ENCODE results near the gene CCP110. TPM values are rescaled to one million over a fixed set of nuclear protein-coding genes. Genes with fewer than 3 reads are reported as not detected.

CCP110 gene
- total and polyA plus RNA-seq, 2 experiments from 2014 or later = 10.7 to 20.9 TPM

DNA sequence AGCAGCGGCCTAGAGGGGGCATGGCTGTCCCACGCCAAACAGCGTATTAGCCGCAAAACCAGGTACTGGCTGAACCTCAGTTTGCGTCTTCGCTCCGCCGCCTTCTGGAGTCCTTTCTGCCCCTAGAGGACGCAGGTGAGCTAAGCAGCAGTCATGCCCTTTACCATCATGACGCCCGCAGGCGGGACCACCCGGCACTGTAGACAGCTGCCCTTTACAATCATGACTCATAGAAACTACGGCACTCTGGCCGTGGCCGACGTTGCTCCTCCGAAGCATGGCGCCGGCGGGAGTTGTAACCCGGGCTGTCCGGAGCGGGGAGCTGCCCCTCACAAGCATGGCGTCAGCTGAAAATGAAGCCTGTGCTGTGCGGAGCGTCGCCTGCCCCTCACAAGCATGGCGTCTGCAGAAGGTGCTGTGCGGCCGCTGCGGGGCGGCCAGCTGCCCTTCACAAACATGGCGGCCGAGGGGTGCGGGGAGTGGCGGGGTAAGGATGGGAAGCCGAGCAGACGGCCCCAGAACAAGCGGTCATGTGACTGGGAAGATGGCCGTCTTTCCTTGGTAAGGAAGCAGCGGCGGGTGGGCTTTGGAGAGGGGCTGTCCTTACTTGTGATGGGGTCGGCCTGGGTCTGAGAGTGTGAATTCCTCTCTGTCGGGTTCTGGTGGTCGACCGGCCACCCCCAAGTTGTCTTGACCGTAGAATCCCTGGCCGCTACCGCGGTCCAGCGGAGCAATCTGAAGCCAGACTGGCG is 31.6 kb downstream of the CCP110 start, which contains the start of gene VPS35L:
Gene VPS35L, plus strand, starts transcription at position 518 of the 752 bp plus-strand sequence. Its CDS starts 27 bp downstream, at position 545.
- Mint-ChIP-seq H3K4me1 (peaks cover 12% of the 10 kb centered on the region), H3K9me3 (no peaks in the 10 kb centered on the region), H3K27me3 (ENCODE audit: insufficient read depth, low read depth, poor library complexity) (peaks cover 11% of the 10 kb centered on the region), H3K27ac (peak within 1 kb of the TSS; percentile 98), H3K36me3 (ENCODE audit: low read depth) (peaks cover 6% of the 10 kb centered on the region; the same call in 2 of the 3 replicates), H3K4me3 (peak within 1 kb of the TSS; percentile 92)
- peak within 1 kb of the TSS; percentile 84 for H3K4me2 ChIP-seq
- H3K4me3 ChIP-seq = peak within 1 kb of the TSS; percentile 85
- H3K4me1 ChIP-seq (ENCODE audit: insufficient read depth) = no peaks in the 10 kb centered on the region
- peaks cover 25% of the 10 kb centered on the region for H3K79me2 ChIP-seq (replicated peaks; ENCODE audit: insufficient read depth)
- DNase-seq (ENCODE audit: low spot score) (peak; percentile 98), ATAC-seq (peak; percentile 92)
- H3K27ac ChIP-seq (ENCODE audit: low read depth) = peak within 1 kb of the TSS; percentile 97
- 0 out of 2 replicates have a peak, but pooled peaks cover 5% of the 10 kb centered on the region for H3K36me3 ChIP-seq (ENCODE audit: insufficient read depth)
- peak within 1 kb of the TSS; percentile 88 for H2AFZ ChIP-seq
- TF ChIP-seq, protein P1, sequence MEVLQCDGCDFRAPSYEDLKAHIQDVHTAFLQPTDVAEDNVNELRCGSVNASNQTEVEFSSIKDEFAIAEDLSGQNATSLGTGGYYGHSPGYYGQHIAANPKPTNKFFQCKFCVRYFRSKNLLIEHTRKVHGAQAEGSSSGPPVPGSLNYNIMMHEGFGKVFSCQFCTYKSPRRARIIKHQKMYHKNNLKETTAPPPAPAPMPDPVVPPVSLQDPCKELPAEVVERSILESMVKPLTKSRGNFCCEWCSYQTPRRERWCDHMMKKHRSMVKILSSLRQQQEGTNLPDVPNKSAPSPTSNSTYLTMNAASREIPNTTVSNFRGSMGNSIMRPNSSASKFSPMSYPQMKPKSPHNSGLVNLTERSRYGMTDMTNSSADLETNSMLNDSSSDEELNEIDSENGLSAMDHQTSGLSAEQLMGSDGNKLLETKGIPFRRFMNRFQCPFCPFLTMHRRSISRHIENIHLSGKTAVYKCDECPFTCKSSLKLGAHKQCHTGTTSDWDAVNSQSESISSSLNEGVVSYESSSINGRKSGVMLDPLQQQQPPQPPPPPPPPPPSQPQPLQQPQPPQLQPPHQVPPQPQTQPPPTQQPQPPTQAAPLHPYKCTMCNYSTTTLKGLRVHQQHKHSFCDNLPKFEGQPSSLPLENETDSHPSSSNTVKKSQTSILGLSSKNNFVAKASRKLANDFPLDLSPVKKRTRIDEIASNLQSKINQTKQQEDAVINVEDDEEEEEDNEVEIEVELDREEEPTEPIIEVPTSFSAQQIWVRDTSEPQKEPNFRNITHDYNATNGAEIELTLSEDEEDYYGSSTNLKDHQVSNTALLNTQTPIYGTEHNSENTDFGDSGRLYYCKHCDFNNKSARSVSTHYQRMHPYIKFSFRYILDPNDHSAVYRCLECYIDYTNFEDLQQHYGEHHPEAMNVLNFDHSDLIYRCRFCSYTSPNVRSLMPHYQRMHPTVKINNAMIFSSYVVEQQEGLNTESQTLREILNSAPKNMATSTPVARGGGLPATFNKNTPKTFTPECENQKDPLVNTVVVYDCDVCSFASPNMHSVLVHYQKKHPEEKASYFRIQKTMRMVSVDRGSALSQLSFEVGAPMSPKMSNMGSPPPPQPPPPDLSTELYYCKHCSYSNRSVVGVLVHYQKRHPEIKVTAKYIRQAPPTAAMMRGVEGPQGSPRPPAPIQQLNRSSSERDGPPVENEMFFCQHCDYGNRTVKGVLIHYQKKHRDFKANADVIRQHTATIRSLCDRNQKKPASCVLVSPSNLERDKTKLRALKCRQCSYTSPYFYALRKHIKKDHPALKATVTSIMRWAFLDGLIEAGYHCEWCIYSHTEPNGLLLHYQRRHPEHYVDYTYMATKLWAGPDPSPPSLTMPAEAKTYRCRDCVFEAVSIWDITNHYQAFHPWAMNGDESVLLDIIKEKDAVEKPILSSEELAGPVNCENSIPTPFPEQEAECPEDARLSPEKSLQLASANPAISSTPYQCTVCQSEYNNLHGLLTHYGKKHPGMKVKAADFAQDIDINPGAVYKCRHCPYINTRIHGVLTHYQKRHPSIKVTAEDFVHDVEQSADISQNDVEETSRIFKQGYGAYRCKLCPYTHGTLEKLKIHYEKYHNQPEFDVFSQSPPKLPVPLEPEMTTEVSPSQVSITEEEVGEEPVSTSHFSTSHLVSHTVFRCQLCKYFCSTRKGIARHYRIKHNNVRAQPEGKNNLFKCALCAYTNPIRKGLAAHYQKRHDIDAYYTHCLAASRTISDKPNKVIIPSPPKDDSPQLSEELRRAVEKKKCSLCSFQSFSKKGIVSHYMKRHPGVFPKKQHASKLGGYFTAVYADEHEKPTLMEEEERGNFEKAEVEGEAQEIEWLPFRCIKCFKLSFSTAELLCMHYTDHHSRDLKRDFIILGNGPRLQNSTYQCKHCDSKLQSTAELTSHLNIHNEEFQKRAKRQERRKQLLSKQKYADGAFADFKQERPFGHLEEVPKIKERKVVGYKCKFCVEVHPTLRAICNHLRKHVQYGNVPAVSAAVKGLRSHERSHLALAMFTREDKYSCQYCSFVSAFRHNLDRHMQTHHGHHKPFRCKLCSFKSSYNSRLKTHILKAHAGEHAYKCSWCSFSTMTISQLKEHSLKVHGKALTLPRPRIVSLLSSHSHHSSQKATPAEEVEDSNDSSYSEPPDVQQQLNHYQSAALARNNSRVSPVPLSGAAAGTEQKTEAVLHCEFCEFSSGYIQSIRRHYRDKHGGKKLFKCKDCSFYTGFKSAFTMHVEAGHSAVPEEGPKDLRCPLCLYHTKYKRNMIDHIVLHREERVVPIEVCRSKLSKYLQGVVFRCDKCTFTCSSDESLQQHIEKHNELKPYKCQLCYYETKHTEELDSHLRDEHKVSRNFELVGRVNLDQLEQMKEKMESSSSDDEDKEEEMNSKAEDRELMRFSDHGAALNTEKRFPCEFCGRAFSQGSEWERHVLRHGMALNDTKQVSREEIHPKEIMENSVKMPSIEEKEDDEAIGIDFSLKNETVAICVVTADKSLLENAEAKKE (CRISPR knock-in tag; IDR thresholded peaks at IDR 0.05) = no peak
- TF ChIP-seq, protein P2, sequence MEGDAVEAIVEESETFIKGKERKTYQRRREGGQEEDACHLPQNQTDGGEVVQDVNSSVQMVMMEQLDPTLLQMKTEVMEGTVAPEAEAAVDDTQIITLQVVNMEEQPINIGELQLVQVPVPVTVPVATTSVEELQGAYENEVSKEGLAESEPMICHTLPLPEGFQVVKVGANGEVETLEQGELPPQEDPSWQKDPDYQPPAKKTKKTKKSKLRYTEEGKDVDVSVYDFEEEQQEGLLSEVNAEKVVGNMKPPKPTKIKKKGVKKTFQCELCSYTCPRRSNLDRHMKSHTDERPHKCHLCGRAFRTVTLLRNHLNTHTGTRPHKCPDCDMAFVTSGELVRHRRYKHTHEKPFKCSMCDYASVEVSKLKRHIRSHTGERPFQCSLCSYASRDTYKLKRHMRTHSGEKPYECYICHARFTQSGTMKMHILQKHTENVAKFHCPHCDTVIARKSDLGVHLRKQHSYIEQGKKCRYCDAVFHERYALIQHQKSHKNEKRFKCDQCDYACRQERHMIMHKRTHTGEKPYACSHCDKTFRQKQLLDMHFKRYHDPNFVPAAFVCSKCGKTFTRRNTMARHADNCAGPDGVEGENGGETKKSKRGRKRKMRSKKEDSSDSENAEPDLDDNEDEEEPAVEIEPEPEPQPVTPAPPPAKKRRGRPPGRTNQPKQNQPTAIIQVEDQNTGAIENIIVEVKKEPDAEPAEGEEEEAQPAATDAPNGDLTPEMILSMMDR (conservative IDR thresholded peaks at IDR 0.05; ENCODE audit: low read depth in 2 of 2) = peak; percentile 67 to 80
- TF ChIP-seq, protein P3, sequence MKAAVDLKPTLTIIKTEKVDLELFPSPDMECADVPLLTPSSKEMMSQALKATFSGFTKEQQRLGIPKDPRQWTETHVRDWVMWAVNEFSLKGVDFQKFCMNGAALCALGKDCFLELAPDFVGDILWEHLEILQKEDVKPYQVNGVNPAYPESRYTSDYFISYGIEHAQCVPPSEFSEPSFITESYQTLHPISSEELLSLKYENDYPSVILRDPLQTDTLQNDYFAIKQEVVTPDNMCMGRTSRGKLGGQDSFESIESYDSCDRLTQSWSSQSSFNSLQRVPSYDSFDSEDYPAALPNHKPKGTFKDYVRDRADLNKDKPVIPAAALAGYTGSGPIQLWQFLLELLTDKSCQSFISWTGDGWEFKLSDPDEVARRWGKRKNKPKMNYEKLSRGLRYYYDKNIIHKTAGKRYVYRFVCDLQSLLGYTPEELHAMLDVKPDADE (IDR thresholded peaks at IDR 0.05) = peak; percentile 96
- TF ChIP-seq ZNF114 (CRISPR knock-in tag; IDR thresholded peaks at IDR 0.05) = peak; percentile 89; the same call in 1 of the 2 replicates
- TF ChIP-seq POLR2AphosphoS5 (IDR thresholded peaks at IDR 0.05; ENCODE audit: low read depth) = peak; percentile 61
- no peak for TF ChIP-seq EZH2 (IDR thresholded peaks at IDR 0.05; ENCODE audit: low read depth, unreplicated experiment)
- peak; percentile 87 for TF ChIP-seq CREB1 (CRISPR knock-in tag; IDR thresholded peaks at IDR 0.05; ENCODE audit: low read depth)
- H4K20me1 ChIP-seq (replicated peaks; ENCODE audit: insufficient read depth) = no peaks in the 10 kb centered on the region
- H3K9me2 ChIP-seq (ENCODE audit: insufficient read depth) = no peaks in the 10 kb centered on the region
- 0 out of 2 replicates have a peak, but pooled peaks cover 3% of the 10 kb centered on the region for H3F3A ChIP-seq (replicated peaks; ENCODE audit: low read depth)
- no peaks in the 10 kb centered on the region for H3K27me3 ChIP-seq (ENCODE audit: insufficient read depth)

Data from GM23338 (cell line).